GM18951 (cell line): Measurements from ENCODE around the gene COL8A2.
"Not testable (repeated sequence)": the region's sequence is repeated elsewhere in the genome, so short reads cannot be mapped to it uniquely, and the experiment has no call there.

Experiments used
- POLR2A ChIP-seq: IDR thresholded peaks from 4 replicates; pipeline ENCODE4 v1.6.1; 2011; ENCODE audit warnings: mild to moderate bottlenecking; ENCODE audit not compliant: insufficient read length, insufficient read depth; ENCODE audit errors: extremely low read depth
- in situ Hi-C: fragments of 300-500 bp; cut with MboI; formaldehyde crosslinking; loops from one replicate; pipeline ENCODE4 v1.12.0; 2022; ENCODE audit warnings: low sequenced_read_pairs, mixed read lengths, inconsistent platforms; ENCODE audit not compliant: unreplicated experiment

The COL8A2 gene

DNA sequence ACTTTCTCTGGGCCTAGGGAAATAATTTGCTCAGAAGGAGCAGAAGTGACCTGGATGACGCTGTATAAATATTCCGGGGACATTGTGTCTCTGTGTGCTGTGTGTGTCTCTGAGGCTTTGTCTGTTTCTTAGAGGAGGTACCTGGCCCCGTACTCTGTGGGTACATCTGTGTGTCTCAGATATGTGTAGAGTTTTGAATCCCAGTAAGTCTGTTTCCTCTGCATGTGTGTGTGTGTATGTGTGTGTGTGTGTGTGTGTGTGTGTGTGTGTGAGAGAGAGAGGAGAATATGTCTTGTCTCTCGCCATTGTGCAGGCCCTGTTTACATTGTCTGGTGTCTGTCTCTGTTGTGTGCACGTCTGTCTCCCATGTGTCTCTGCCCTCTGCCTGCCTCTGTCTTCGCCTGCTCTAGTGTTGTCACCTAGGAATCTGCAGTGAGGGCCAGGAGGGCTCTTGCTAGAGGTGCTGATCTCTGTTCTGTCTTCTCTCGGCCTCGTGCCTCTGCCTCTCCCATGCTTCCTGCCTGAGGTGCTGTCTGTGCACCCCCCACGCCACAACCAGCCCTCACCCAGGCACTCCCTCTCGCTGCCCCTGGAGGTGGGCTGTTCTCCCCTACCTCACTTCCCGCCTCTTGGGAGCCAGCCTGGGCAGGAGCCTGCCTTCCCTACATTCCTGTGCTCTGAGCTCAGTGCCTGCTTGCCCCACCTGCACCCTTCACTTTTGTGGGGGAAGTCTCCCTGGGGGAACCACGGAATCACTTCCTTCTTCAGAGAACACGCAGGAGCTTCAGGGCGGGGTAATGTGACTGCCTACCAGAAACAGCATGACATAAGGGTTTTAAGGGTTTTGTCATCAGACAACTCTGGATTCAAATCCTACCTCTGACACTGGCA, 36.9 kb upstream of the COL8A2 start:
- in situ Hi-C loops: no loop called here

DNA sequence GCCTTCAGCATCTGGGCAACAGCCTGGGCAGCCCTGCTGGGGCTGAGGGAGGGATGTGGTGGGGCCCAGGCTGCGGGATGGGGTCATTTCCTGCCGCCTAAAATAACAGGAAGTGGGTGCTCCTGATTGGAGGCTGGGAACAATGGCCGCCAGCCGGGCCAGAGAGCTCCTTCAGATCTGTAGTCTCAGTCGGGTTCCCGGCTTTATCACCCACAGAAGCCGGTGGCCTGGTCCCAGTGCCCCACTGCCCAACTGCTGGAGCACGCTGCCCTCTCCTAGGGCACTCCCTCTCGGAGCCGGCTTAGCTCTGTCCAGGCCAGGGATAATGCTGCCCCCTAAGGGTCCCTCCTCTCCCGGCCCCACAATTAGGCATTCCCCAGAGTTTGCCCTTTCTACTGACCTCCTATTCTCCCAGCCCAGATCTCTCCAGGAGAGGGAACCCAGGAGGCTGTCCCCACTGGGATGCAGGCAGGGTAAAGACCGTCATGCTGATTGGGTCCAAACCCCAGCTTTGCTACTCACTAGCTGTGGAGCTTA, 36.0 kb upstream of the COL8A2 start:
- in situ Hi-C loops: no loop called here
- TF ChIP-seq POLR2A: peak; percentile 74

More for the DNA sequence above, 36.9 kb upstream of the COL8A2 start:
- peak; percentile 41 for TF ChIP-seq POLR2A

DNA sequence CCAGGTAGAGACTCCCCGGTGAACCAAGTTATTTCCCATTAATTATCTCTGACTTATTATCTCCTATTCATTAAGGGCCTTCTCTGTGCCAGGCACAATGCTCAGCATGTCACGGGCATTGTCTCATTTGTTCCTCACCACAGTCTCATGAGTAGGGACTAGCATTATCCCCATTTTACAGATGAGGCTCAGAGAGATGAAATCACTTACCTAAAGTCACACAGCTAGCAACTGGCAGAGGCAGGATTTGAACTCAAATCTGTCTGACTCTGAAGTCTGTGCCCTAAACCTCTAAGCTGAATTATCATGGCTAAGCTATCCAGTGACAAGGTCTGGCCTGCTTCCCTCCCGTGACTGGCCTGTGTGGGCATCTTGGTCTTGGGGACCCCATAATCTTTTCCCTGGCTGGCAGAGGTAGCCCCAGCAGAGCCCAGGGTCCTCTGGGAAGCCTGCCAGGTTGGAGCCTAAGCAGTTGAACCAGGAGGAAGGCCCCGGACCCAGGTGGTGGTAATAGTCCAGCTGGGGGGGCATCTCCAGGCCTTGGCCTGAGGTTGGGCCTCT, 35.4 kb upstream of the COL8A2 start:
- in situ Hi-C loops: no loop called here
- no peak for TF ChIP-seq POLR2A

DNA sequence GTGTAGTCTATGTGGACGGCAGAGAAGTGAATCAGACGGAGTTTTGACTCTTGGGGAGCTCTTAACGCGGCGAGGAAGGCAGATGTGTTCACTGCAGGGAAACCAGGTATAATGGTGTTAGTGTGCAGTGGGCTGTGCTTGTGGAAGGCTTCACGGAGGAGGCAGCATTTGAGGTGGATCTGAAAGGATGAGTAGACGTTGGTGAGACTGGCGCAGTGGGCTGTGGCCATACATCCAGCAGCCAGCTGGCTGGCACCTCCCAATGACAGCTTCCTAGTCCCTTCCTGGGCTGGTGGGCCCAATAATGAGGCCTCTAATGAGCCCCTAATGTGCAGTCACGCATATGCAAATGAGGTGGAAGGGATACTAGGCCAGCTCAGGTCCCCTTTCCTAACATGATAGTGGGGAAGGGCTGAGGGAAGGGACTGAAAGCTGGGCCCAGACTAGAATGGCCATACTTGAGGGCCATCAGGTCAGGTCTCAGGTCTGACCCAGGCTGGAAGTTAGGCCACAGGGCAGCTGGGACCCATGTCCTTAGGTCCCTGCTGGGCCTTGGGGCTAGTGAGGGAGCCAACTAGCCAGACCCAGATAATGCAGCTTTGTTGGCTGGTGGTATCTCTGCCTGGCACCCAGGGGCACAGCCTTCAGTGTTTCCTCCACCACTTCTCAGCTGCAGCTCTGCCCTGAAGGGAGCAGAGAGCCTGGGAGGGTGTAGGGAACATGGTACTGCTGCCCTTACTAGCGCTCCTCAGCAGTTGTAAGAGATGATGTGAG, 34.8 kb upstream of the COL8A2 start:
- in situ Hi-C loops: no loop called here
- TF ChIP-seq POLR2A: no peak

DNA sequence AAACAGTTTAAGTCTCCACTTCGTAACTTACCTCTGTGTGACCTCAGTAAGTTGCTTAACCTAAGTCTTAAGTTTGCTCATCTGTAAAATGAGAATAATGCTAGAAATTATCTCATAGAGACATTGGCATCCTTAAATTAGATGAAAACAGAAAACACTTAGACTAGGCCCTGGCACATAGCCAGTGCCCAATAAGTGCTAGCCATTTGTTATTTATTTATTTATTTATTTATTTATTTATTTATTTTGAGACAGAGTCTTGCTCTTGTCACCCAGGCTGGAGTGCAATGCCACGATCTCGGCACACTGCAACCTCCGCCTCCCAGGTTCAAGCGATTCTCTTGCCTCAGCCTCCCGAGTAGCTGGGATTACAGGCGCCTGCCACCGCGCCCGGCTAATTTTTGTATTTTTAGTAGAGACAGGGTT, 33.8 kb upstream of the COL8A2 start:
- in situ Hi-C loops: not testable (repeated sequence)

DNA sequence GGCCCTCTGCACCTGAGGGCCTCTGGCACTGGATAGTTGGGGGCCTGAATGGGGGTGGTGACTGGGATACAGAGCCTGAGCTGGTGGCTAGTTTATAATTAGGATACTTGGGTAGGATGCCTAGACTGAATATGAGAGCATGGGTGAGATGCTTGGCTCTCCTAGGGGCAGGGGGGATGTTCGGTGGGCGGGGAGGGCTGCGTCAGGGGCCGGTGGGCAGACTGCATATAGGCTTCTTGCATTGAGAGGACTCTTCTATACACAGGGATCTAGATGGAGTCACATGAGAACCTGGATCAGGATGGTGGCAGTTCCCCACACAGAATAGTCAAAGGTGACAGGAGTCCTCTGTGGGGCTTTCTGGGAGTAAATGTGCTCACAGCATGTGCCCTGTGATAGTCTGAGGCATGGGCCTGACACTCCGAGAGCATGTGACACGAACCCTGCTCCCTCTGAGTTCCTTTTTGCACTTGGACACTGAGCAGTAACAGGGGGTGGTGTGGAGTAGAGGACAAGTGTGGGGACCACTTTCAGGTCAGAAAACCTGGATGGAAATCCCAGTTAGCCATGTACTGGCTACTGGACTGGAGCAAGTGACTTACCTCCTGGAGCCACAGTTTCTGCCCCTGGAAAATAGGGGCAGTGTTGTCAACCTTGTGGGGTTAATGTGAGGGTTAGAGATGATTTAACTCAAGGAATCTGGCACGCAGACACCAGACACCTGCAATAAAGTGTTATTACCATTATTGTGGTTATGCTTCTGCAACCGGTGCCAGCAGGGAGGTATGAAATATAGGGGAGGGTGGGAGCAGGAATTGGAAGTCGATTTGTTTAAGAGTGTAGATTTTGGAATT, 33.2 kb upstream of the COL8A2 start:
- in situ Hi-C loops: no loop called here
- no peak for TF ChIP-seq POLR2A

DNA sequence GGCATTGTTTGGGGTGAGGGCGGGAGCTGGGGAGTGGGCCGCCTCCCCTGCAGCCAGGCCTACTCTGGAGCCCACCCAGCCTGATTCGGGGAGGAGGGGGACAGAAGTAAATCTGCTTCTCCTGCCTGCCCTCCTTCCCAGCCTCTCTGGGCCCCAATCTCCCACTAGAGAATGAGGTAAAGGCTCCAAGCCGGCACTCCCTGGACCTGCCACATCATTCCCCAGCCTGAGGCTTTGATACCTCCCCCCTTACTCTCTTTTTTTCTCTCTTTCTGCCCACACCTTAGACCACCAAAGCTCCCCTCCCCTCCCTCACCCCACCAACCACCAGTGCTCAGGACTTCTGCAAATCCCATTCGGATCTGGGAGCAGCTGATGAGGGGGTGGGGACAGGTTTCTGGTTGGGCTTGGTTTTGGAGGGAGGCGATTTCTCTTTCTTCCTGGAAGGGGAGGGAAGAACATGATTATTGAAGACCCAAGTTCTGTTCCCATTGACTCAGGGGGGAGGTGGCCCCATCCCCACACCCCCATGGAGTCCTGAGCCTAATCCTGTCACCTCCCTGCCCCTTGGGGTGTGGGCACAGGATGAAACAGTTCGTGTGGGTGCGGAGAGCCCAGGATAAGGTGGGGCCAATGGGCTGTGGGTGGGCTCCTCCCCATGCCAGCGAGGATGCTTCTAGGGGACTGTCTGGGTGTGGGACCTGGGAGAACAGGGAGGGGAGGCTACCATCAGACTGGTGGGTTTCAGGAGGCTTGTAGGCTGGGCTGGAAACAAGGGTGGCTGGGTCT, 32.3 kb upstream of the COL8A2 start:
- no peak for TF ChIP-seq POLR2A
- in situ Hi-C loops: no loop called here

DNA sequence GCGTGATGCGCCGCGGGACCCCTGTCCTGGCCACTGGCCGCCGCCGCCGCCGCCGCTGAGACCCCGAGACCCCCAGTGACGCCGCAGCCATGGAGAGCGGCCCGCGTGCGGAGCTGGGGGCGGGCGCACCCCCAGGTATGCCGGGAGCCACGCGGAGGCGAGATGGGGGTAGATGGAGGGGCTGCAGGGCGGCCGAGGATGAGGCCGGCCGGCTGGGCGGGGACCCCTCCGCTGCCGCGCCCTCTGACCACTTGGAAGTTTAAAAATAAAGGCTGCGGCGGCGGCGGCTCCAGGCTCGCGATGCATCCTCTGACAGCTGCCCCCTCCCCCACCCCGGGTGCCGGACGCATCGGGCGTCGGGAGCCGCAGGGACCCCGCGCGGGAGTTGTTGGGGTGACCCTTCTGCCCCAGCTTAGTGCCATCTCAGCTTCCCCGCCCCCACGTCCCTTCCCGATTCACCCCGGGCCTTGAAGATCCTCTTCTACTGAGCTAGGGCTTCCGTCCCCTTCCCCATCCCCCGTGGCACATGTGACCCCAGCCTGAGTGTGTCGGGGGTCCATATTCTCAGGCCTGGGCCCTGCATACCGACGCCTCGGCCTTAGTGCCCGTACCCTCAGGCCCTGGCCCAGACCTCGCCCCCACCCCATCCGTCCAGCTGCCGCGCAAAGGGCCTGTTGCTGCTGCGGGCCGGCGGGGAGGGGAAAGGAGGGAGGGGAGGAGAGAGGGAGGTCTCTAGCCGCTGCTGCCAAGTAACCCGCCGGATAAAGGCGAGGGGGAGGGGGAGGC, 31.5 kb upstream of the COL8A2 start:
- in situ Hi-C loops: no loop called here
- no peak for TF ChIP-seq POLR2A

DNA sequence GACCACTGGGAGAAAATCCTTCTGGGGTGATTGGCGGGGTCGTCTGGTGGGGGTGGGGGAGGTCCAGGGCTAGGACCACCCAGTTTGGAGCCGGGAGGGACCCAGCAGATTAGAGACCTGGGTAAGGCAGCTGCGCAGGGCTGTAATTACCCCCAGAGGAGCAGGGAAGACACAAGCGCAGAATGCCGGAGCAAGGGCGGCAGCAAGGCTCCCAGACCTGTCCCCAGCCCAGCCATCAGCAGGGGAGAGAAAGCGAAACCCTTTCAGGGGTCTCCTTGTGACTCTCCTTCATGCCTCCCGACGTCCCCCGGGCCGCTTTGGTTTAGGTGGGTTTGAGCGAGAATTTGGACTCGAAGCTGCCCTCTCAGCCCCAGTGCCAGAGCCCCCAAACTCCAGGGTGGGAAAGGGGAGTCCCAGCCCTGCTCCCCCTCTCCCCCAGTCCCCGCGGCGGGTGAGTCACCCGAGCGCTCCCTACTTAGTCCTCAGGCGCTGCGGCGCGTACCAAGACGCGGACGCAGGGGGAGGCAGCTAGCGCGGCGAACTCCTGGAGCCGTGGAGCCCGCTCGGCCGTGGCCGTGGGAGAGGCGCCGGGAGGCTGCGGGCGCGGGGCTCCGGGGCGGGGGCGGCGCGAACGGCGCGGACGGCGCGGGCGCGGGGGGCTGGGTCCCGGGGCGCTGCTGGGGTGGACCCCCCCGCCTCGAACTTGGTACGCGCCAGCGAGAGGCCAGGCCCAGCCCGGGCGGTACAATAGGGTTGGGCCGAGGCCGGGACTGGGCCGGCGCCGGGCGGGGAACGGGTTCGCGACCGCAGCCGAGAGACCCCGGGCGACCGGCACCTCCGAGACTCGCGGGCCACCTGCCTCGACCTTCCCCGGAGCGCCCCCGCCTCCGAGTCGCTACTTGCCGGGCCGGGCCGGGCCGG, 30.6 kb upstream of the COL8A2 start, which contains the start of gene MAP7D1:
TSS of gene MAP7D1 (plus strand) at position 753 of the 921 bp plus-strand sequence. CDS start 258 bp downstream, outside the sequence.
- in situ Hi-C loops: no loop called here
- peak; percentile 87 for TF ChIP-seq POLR2A

DNA sequence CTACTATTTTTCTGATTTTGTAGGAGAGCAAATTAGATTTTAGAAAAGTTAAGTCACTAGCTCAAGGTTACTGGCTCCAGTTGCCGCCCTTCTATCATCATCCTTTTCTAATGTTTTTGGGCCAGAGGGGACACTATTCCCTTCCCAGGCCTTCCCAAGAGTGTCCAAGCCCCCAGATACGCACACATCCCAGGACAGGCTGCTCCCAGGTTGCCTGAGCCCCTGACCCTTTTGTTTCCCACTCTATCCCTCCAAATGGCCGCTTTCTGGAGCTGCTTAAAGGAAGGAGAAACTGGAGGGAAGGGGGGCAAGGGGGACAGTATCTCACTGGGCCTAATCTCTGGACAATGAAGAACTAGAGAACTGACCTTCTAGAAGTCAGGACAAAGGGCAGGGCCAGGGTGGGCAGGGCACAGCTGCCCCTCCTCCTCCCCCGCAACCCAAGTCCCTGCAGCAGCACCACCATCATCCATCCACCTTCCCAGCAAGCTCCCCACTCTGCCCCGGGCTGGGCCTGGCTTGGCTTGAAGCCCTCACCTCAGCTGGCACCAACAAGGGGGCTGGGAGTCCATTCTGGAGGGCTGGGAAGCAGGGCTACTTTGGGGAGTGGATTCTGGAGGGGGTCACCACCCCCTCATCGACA, 29.9 kb upstream of the COL8A2 start:
- in situ Hi-C loops: no loop called here
- no peak for TF ChIP-seq POLR2A
